GM12872 (cell line): ENCODE measurements around the gene FNDC3B.

ENCODE experiments used
- TF ChIP-seq, protein P1 (sequence below): IDR thresholded peaks from 3 replicates; pipeline ENCODE4 v1.5.1; 2011; ENCODE audit warnings: low read depth, mild to moderate bottlenecking, low read length, moderate library complexity; ENCODE audit not compliant: insufficient read depth

FNDC3B gene

DNA sequence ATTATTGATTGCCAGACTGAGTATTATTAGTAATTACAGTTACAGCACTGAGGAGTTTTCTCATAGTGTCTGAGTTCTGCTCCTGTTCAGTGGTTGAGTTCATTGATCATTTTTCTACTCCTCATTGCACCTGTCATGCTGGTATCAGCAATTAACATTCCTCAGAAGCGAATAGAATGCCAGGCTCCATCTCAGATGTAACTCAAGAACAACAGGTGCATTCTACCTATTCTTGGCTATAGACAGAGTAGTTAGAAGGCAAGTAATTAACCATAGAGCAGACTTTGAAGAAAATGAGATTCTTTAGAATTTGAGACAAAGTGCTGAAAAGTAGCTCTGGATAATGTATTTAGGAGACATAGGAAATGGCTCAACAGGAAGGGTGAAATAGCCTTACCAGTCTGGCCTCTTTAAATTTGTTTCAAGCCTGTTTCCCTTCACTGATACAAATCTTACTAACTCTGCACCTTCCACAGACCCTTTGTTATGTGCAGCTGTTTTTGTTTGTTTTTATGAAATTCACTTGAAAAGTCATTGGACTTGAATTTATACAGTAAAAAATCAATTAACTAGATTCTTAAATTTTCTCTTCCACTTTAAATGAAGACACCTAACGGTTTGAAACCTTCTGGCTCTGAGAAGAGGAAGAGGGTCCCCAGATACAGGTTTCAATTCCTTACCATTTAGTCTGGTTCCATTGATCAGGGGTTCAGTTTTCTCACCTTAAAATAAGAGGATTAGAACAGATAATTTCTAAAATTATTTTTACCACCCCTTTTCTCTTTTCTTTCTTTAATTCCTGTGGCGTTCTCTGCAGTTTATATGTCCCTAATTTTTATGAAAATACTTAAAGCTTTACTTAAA, 109.6 kb downstream of the FNDC3B start:
- TF ChIP-seq, protein P1, sequence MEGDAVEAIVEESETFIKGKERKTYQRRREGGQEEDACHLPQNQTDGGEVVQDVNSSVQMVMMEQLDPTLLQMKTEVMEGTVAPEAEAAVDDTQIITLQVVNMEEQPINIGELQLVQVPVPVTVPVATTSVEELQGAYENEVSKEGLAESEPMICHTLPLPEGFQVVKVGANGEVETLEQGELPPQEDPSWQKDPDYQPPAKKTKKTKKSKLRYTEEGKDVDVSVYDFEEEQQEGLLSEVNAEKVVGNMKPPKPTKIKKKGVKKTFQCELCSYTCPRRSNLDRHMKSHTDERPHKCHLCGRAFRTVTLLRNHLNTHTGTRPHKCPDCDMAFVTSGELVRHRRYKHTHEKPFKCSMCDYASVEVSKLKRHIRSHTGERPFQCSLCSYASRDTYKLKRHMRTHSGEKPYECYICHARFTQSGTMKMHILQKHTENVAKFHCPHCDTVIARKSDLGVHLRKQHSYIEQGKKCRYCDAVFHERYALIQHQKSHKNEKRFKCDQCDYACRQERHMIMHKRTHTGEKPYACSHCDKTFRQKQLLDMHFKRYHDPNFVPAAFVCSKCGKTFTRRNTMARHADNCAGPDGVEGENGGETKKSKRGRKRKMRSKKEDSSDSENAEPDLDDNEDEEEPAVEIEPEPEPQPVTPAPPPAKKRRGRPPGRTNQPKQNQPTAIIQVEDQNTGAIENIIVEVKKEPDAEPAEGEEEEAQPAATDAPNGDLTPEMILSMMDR, result no peak

DNA sequence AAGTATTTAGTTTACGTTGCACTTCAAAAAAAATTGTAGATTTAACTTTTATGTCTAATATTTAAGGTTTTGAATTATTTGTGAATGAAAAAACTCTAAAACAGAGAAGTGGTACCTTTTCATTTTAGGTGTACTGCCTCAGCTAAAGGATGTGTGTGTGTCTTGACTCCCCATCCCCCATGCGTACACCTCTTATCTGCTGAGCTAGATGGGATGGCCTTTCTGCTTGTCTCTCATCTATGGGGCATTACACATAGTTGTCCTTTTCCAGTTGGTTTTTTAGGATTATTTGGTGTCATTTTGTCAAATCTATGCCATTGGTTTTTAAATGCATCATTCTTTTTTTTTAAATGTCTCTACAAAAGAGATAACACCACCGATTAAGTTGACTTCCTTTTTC, 110.9 kb downstream of the FNDC3B start:
- TF ChIP-seq, protein P1, result no peak

DNA sequence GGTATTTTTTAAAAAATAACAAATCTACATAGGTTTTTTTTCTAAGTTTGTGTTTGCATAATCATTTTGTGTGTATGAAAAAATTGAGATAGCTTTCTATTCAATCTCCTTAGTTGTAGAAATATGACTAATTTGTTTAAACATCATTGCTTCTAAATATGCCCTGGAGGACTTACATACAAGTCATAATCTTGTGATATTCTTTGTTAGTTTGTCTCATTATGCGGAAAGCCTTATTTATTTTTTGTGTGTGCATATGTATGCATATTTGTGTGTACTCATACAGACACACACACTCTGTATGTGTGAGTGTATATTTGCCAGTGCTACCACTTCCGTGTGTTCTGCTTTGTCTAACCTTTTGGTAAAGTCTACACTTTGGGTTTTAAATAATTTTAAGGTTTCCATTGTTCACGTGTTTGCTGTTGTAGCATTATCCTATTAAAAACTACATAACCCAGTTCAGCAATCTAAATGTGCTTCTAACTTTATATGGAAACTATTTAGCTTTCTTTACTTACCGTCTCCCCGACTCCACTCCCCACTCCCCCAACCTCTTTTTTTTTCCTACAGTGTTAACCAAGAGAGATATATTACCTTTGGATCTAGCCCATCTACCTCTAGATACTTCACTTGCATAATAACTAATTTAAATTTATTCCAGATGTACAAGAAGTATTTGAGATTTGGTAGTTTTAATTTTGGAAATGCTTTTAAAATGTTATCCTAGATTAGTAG, 111.7 kb downstream of the FNDC3B start:
- TF ChIP-seq, protein P1, result no peak

DNA sequence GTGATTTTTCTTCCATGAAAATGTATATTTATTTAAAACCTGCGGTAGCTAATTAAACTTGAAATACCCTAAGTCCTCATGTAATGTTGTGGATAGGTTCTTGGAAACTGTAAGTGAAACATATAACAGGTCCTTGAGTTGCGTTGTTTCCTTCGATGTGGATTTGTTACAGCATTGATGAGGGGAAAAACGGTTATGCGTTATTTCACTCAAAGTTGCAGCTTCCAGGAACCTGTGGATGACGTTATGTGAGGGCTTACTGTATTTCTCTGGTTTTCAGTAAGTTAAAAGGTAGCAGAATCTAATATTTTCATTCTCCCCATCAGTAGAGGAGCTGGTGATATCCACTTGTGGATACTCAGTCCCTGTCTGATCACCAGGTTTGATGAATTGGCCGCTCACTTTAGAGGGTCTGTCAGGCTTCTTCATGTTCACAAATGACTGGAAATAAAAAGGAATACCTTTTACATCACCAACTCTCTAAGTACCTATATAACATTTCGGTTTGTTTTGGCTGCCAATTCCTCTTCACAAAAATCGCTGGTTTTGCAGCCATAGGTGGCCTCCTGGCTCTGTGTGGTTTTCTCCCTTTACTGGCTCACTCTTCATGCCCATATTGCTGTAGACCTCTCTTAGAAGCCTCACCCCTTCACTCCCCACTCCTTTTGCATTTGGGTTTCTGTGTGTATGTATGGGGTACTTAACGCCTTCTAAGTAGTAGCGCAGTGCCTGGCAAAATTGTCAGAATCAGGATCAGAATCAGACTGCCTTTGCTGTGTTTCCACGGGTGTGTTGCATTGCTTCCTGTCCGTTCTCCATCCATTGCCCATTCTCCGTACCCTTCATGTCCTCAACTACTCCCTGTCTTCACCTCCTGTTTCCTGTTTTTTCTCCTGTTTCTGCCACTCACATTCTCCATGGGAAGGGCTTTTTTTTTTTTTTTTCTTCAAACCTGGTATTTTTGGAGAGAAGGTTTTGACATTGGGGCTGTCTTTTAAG, 112.6 kb downstream of the FNDC3B start:
- TF ChIP-seq, protein P1, result no peak

DNA sequence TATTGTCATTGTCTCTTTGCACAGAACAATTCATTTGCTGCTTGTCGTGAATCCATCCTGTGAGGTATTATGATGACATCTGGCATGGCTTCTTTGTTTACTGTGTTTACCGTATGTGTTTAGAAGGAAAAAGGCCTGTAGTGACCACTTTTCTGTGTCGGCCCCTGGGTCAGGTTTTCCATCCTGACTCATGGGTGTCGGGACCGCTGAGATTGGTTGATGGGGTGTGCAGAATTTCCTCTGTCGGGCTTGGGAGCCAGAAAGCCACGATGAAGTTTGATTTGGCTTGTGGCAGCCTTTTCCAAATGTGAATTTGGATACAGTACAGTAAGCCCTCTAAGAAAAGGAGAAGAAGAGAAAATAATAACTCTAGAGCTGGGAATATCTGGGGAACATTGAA, 113.5 kb downstream of the FNDC3B start:
- TF ChIP-seq, protein P1, result no peak

DNA sequence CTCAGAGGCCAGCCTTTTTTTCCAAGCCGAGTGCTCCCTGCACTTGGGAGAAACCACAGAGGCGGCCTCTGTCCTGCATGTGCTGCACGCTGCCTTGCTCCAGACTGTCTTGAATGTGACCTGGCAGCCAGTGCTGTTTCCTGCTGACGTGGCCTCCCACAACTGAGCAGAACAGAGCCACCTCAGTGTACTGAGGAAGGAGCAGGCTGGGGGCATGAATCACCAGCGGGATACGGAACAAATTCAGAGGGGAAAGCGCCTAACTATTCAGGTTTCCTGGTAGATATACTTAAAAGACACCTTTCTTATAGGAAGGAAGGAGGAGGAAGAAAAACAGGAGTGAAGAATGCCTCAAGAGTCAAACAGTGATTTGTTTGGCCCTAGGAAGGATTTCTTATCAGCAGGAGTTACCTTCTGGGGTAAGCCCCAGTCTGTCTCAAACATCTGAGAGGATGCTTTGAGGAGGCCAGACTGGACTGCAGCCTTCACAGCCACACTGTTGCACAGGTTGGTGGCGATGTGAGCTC, 114.0 kb downstream of the FNDC3B start:
- TF ChIP-seq, protein P1, result no peak
